H1 (cell line): ENCODE data around the gene CYP1A2.

Source experiments
- ATF2 ChIP-seq: IDR thresholded peaks from 2 replicates; pipeline ENCODE4 v1.6.1; 2012; ENCODE audit warnings: low read length, inconsistent platforms
- CHD1 ChIP-seq: IDR thresholded peaks from 2 replicates; pipeline ENCODE4 v1.6.1; 2012; ENCODE audit warnings: low read depth, low read length, improper control_type of control experiment
- CTCF ChIP-seq, 3 experiments: IDR thresholded peaks; 1 replicate in 2 of 3; 2 replicates in 1 of 3; pipeline versions ENCODE4 v1.5.1 to v1.6.1; 2011; ENCODE audit warnings: low read length in 3 of 3, mild to moderate bottlenecking in 3 of 3, inconsistent platforms in 2 of 3, low read depth in 1 of 3, moderate library complexity in 1 of 3; ENCODE audit not compliant: insufficient read depth in 1 of 3; ENCODE audit errors: control extremely low read depth in 1 of 3
- EZH2 ChIP-seq: fragments of 200-600 bp; sonication (generic); IDR thresholded peaks from 2 replicates; pipeline ENCODE4 v1.7.1; 2012; ENCODE audit warnings: low read depth, mild to moderate bottlenecking, moderate library complexity, low read length, inconsistent platforms; ENCODE audit not compliant: severe bottlenecking
- MAX ChIP-seq: IDR thresholded peaks from 2 replicates; pipeline ENCODE4 v1.6.1; 2012; ENCODE audit warnings: inconsistent platforms
- NRF1 ChIP-seq: IDR thresholded peaks from 2 replicates; pipeline ENCODE4 v1.6.1; 2011; ENCODE audit warnings: mild to moderate bottlenecking, low read depth, low read length, improper control_type of control experiment
- POLR2A ChIP-seq, 2 experiments: IDR thresholded peaks; 1 replicate in 1 of 2; 2 replicates in 1 of 2; pipeline ENCODE4 v1.6.1; 2011; ENCODE audit warnings: low read depth in 2 of 2, low read length in 2 of 2, mild to moderate bottlenecking in 2 of 2; ENCODE audit errors: control extremely low read depth in 1 of 2
- RNF2 ChIP-seq: fragments of 200-900, 300-1000 bp; sonication (generic); IDR thresholded peaks from 2 replicates; pipeline ENCODE4 v1.7.1; 2016; ENCODE audit warnings: borderline replicate concordance, low read depth, mild to moderate bottlenecking, antibody characterized with exemption, low read length; ENCODE audit not compliant: poor library complexity, severe bottlenecking; ENCODE audit errors: missing control alignments
- SUZ12 ChIP-seq: fragments of 200-600 bp; sonication (generic); IDR thresholded peaks from 2 replicates; pipeline ENCODE4 v1.6.1; 2012; ENCODE audit warnings: mild to moderate bottlenecking, inconsistent platforms, low read length, moderate library complexity, mixed read lengths

GRCh38 chr15:74726774-74727164, 21.9 kb upstream of the CYP1A2 start:
- TF ChIP-seq EZH2 (peak; percentile 61), MAX (peak; percentile 29; the same call in 1 of the 2 replicates), CTCF (IDR thresholded peaks at IDR 0.05; ENCODE audit: control extremely low read depth in 1 of 3, insufficient read depth in 1 of 3, low read depth in 1 of 3, low read length in 3 of 3) (no peak), POLR2A (IDR thresholded peaks at IDR 0.05; ENCODE audit: control extremely low read depth in 1 of 2, low read depth in 2 of 2, low read length in 2 of 2) (no peak), SUZ12 (no peak), ATF2 (no peak), RNF2 (no peak), NRF1 (no peak), CHD1 (no peak)
